Endothelial cell of hepatic sinusoid (primary cell): ENCODE data around the gene VSIG10L.

Source experiments
- in situ Hi-C: cut with HindIII; loops from 2 replicates; pipeline ENCODE4 v1.10.0; 2017; ENCODE audit warnings: low sequenced_read_pairs

The VSIG10L gene

DNA sequence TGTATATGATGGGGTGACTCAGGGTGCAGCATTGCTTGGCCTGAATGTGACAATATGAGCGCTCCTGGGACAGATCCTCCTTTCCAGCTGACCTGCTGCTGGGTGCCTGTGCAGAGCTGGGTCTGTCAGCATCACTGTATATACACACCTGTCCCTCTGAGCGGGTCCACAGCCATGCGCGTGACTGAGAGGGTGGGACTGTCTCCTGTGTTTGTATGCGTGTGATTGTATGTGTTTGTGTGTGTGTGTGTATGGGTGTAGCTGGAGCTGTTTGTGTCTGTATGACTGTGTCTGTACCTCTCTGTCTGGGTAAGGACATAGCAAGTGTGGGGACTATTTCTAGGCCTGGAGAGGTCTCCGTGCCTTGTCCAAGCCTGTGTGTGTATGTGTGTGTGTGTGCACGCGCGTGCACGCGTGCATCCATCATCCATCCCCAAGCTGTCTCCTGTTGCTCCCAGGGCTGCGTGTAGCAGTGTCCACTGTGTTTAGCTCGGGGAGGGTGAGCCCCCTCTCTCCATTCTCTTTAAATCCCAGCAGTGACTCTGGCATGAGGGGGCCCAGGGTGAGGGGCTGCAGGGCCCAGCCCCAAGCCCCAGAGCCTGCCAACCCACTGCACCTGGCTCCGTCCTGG, 22.2 kb downstream of the VSIG10L start:
- in situ Hi-C loops, result no loop called here

DNA sequence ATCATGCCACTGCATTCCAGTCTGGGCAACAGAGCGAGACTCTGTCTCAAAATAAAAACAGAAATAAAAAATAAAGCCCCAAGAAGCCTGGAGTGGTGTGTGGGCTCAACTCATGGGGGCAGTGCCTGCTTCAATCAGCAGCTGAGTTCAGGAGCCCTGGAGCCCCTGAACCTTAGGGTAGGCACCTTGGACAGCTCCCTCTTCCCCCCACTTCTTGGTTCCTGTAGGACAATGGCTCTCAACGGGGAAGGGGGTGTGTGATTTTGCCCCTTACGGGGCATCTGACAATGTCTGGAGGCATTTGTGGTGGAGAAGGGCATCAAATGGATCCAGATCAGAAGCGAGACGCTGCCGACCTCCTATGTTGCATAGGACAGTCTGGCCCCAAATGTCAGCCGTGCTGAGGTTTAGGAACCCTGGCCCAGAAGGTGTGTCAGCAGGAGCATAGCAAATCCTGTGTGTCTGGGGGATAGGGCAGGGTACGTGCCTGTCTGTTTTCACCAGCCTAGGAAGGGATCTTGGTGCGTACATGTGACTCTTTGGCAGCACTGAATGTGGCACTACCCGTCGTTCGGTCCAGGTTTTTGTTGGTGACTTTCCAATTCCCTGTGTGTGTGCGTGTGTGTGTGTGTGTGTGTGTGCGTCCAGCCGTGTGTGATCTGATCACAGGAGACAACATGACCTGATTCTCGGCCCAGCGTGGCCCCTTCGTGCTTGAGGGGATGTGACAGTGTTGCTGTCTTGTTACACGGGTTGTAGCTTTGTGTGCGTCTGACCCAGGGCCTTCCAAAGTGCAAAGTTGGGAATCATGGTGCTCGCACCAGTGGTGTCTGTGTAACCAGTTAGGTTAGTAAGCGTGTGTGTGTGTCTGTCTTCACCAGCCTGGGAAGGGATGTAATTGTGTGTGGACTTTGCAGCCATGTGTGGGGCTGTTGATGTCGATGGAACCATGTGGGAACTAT, 23.0 kb downstream of the VSIG10L start:
- in situ Hi-C loops, result no loop called here

DNA sequence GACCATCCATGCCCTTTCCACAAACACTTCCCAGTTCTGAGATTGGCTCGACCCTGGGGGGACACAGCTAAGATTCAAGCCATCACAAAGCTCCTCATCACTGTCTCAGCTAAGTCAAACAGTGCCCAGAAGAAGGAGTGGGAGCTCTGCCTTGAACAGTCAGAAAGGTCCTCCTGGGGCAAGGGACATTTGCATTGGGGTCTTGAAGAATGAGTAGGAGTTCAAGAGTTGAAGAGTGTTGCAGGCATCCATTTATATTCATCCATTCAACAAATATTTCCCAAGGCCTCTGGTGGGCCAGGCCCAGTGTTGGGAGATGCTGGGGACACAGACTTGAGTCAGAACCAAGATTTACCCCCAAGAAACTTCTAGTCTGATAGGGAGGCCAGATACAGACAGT, 24.0 kb downstream of the VSIG10L start:
- in situ Hi-C loops, result no loop called here

DNA sequence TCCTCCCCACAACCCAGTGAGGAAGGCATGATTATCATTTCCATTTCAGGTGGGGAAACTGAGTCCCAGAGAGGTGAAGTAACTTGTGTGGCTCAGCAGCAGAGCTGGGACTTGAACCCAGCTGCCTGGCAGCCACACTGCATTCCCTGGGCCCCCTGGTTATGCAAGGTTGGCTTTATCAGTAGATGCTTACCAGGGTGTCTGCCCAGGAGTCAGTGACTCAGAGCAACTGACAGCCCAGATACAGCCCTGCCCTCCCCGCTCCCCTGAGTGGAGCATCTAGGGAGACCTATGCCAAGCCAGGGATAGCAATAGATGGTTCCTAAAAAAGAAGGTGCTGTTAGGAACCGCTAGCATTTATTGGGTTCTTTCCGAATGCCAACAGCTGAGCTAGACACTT, 24.6 kb downstream of the VSIG10L start:
- in situ Hi-C loops, result no loop called here

DNA sequence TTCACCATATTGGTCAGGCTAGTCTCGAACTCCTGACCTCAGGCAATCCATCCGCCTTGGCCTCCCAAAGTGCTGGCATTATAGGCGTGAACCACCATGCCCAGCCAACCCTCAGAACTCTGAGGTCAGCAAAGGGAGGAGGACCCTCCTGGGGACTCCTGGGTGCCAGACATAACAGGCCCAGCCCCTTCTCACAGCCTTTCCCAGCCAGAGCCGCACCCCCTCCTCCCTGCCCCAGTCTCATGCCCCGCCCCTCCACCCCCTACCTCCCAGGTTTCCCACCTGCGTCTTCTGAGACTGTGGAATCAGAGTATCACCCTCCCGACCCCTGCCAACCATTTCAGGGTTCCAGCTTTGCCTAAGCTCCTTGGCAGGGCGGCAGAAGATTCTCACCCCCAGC, 25.3 kb downstream of the VSIG10L start:
- in situ Hi-C loops, result no loop called here

DNA sequence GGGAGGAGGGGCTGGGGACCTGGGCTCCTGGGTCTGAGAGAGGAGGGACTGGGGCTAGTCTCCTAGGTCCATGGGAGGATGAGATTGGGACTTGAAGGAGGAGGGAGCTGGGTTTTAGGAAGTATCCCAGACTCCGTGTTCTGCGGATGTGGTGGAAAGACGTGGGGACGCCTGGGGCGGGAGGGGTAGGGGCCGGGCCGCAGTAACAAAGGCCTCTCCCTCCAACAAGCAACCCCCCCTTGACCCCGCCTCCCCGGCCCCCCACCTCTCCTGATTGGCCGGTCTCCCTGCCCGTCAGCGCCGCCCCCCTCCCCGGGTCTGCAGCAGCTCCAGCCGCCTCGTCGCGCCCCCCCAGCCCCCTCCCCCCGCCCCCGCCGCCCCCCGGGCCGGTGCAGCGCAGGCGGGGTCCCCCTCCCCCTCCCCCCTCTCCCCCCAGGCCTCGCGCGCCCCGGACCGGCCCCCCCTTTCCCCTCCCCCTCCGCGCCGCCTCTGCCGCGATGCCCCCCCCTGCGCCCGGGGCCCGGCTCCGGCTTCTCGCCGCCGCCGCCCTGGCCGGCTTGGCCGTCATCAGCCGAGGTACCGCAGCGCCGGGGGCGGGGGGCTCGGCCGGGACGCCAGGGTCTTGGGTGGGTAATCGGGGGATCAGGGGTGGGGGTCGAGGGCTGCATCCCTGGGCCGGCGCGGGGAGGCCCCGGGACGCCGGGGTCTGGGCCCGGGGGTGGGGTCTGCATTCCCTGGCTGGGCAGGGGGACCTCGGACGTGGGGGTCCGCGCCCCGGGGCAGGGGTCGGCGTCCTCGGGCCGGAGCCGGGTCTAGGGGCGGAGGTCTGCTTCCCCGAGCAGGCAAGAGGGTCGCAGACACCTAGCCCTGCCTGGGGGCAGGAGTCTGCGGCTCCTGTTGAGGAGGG, 30.3 kb downstream of the VSIG10L start, which contains the start of gene IGLON5:
Gene IGLON5 (plus strand): TSS at position 294 of the 907 bp plus-strand sequence. CDS start 204 bp downstream, at position 498.
- in situ Hi-C loops, result no loop called here

DNA sequence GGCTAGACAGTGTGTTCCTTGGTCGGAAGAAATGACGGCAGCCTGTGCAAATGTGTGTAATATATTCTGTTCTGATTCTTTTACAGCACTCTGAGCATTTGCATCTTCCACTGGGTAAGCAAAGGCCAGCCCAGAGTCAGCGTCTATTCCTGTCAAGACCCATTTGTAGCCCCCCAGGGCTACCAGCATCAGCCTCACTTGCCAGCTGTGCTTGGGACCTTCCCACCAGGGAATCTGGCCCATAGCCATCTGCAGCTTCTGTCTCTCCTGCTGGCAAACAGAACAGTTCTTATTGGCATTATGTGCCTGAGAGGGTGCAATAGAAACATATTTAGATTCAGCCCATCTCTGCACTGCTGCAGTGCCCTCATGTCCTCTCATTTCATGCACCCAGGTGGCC, 36.5 kb downstream of the VSIG10L start:
- in situ Hi-C loops, result no loop called here

DNA sequence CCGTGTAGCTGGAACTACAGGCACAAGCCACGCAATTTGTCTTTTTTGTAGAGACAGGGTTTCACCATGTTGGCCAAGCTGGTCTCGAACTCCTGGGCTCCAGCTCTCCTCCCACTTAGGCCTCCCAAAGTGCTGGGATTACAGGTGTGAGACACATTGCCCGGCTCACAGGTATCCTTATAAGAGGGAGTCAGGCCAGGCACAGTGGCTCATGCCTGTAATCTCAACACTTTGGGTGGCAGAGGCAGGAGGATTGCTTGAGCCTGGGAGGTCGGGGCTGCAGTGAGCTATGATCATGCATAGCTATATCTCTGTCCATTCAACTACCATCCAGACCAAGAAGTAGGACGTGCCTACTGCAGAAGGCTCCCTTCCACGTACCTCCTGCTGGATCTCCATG, 40.7 kb downstream of the VSIG10L start:
- in situ Hi-C loops, result no loop called here

DNA sequence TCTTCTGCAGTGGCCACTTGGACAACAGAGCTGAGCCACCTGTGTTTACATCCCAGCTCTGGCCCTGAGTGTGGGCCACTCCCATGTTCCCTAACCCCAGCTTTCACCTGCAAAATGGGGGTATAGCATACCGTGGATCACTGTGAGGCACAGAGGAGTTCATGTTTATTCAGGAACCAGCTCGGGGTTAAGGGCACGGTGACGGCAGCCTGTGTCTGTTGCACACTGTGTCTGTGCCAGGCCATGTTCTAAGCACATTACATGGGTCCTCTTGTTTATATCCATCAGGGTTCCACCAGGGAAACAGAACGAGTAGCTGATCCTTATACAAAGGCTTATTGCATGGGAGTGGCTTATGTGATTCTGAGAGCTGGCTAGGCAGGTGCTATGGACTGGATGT, 44.5 kb downstream of the VSIG10L start:
- in situ Hi-C loops, result no loop called here

DNA sequence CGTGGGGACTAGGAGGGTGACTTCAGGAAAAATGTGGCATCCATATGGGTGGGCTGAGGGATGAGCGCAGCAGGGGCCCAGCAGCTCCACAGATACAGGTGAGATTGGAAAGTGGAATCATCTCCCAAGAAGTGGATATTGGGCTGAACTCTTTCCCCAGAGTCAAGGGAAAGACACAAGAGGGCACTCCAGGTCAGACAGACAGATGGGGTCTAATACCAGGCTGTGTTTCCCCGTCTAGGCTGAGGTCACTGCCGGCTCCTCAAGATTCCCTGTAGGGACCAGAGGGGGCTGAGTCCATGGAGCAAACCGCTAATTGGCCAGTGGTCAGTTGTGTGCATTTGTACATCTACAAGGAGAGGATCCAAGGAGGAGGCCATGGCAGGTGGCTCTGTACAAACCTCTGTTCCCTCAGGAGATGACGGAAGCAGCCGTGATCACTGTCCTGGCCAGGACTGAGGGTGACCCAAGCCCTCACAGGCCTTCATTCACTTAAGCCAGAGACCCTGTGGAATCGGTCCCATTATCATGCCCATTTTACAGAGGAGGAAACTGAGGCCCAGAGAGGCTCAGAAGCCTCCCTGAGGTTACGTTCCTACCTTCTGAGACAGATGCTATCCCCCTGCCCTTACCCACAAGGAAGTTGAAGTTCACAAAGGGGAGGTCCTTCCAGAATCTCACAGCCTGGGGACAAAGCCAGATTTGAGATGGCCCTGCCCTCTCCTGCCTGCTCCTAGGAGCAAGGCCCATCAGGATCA, 45.4 kb downstream of the VSIG10L start:
- in situ Hi-C loops, result no loop called here

DNA sequence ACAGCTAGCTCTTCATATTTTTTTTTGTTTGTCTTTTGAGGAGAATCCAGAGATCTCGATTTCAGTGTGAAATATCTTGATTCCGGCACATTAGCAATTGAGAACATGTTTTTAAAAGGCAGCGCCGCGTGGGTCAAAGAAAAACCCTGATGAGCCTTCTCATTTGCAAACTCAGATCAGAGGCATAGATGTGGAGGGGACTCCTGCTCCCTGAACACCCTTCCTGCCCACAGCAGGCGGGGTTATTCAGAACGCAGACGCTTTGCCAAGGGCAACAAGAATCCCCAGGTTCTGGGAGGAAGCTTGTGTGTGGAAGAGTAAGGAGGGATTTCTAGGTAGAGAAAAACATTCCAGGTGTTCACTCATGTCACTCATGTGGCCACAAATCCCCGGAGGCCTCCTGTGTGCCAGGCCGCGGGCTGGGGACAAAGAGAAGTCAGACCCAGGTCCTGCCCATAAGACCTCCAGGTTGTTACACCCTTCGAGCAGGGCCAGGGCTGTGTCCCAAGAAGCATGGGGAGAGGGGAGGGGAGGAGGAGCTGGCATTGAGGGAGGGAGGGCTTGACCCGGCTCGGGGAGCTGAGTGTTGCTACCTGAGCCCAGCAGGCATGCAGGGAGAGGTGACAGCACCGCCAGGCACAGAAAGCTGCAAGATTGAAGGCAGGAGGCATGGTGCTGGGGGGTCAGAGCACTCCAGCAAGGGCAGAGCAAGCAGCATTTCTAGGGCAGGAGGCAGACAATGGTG, 46.4 kb downstream of the VSIG10L start:
- in situ Hi-C loops, result no loop called here

DNA sequence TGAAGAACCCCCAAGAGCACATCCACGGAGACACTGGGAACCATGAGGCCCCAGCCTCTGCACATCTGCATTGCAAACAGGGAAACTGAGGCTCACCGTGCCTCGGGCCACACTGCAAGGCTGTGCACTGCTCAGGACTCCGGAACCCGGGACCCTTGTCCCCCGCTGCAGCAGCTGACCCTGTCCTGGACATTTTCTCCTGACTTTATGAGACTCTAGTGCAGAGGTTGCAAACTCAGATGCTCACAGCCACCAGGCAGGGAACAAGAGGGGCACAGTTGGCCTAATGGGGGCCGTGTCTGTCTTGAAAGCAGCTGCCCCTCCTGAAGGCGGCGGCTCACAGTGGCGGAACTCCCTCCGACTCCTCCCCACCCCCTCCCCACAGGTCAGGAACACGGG, 47.0 kb downstream of the VSIG10L start:
- in situ Hi-C loops, result loop anchor here (5.0 kb wide), 1 partner anchor 38 kb away; no protein-coding TSS in a partner anchor

DNA sequence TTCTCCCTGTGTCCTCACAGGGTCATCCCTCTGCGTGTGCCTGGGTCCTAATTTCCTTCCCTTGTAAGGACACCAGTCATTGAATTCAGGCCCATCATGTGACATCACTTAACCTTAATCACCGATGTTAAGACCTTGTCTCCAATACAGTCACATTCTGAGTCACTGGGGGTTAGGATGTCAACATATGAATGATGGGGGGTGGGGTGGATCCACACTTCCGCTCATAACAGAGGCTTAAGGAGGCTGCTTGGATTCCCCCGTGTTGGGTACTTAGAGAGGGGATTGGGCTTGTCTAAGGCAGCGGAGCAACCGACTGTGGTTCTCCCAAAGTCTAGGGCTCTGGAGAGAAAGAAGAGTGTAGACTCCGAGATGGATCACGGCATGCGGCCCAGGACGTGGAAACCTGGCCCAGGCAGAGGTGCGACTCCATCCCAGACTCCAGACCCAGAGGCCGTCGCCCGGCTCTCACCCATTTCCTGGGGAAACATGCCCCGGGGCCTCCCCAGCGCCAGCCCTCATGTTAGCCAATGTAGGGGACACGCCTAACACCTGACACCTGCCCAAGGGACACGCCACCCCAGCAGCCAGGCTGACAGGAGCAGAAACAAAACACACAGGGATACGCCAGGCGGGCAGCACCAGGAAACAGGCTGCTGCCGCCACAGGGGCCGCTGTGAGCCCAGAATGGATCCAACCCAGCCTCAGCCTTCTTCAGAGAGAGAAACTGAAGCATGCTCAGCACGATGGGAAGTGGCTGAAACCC, 47.5 kb downstream of the VSIG10L start:
- in situ Hi-C loops, result loop anchor here (5.0 kb wide), 1 partner anchor 37 kb away; no protein-coding TSS in a partner anchor

DNA sequence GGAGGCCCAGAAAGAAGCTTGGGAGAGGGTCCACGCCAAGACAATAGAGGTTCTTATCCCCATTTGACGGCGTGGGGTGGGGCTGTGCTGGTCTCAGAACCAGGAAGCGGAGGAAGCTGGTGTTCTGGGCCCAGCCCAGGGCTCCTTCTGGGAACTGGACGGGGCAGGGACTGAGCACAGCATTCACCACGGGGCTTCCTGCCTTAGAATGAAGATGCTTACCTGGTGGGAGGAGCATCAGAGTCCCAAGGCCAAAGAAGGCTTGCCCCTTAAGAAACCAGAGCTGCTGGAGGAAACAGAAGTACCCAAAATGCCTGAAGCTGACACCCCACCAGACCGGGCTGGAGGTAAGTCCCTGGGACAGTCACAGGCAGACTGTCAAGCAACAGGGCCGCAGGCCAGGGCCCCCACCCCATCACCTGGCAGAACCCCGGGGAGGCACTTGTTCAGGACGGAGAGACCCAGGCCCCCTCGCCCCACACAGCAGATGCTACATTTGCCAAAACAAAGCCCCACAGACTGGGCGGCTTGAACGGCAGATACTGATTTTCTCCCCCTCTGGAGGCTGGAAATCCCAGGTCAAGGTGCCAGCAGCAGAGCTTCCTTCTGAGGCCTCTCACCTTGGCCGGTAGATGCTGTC, 48.2 kb downstream of the VSIG10L start:
- in situ Hi-C loops, result loop anchor here (5.0 kb wide), 1 partner anchor 36 kb away; no protein-coding TSS in a partner anchor

DNA sequence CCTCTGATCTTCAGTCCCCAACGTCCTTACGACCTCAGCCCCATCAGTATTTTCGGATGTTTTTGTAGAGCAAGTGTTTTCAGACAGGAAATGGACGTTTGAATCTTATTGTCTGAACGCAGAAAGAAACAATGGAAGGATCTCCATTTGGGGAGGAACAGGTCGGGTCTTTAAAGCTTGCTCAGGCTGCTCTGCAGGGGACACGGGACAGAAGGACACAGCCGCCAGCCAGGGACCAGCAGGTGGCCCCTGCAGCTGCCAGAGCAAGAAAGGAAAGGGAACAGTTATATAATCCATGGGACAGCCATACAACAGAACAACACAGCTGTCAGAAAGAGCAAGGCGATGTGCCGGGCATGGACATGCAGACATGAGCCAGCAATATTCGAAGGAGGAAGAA, 49.0 kb downstream of the VSIG10L start:
- in situ Hi-C loops, result loop anchor here (5.0 kb wide), 1 partner anchor 36 kb away; no protein-coding TSS in a partner anchor

DNA sequence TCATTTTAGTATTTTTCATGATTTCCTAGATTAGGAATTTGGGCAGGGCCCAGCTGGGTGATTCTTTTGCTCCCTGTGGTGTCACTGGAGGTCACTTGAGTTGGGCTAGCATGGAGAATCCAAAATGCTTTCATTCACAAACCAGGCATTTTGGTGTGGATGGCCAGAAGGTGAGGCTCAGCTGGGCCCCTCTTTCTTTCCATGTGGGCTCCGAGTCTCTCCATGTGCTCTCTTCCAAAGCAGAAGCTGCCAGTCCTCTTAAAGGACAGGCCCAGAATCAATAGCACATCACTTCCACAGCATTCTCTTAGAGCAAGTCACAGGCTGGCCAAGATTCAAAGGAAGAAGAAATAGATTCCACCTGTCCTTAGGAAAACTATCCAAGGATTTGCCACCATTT, 52.3 kb downstream of the VSIG10L start:
- in situ Hi-C loops, result loop anchor here (5.0 kb wide), 1 partner anchor 32 kb away; no protein-coding TSS in a partner anchor

DNA sequence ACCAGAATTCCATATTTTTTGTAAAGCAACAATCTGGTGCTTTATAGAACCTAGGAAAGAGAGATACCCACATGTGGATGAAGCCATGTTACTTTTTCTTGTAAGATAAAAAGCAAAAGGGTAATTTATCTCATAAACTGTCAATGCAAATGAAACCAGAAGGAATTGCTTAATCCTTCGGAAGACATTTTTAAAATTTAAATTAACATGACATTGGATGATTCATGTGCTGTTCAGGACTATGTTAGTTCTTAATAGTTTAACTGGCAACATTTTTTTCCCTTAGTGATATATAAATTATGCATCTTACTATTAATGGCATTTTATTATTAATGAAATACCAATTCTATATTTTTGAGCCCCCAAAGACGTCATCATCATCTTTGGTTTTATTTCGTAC, 56.3 kb downstream of the VSIG10L start:
- in situ Hi-C loops, result no loop called here

DNA sequence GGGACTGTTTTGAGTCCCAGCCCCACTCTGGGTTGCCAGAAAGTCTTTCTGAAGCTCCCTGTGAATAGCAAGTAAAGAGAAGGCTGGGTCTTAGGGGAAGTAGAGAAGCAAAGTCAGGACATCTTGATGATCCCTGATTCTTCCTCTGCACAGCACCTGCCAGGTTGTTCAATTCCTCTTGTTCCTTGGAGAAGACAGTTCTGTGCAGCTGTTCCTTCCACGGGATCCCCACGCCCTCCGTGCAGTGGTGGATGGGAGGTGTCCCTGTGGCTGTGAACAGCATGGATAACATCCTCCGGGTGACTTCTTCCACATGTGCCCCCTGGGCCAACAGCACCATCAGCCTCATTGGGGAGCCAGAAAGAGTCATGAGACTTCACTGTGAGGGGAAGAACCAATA, 59.6 kb downstream of the VSIG10L start:
- in situ Hi-C loops, result no loop called here
